Ascending aorta (tissue), 2 donors: ENCODE data around the gene CARD11. TPM values are rescaled to one million over a fixed set of nuclear protein-coding genes. Genes with fewer than 3 reads are reported as not detected.
"Not testable (repeated sequence)": the region's sequence is repeated elsewhere in the genome, so short reads cannot be mapped to it uniquely, and the experiment has no call there.

ENCODE experiments used
- DNase-seq, 2 donors: peaks; one replicate each; pipeline ENCODE4 v3.0.0-alpha.2; 2019; ENCODE audit warnings: low spot score in 2 of 2
- H3K27ac ChIP-seq, 2 donors: fragments of 200-600 bp; sonication (generic); one replicate each; pipeline ENCODE4 v1.5.1; 2016 to 2017; ENCODE audit warnings: mild to moderate bottlenecking in 1 of 2
- H3K27me3 ChIP-seq: fragments of 200-600 bp; sonication (generic); one replicate; pipeline ENCODE4 v1.5.1; 2017
- H3K36me3 ChIP-seq, 2 donors: fragments of 200-600 bp; sonication (generic); one replicate each; pipeline ENCODE4 v1.5.1; 2016
- H3K4me1 ChIP-seq, 2 donors: fragments of 200-600 bp; sonication (generic); one replicate each; pipeline ENCODE4 v1.5.1; 2016 to 2017; ENCODE audit warnings: mild to moderate bottlenecking in 1 of 2
- H3K4me3 ChIP-seq, 2 donors: fragments of 200-600 bp; sonication (generic); one replicate each; pipeline ENCODE4 v1.5.1; 2016 to 2017; ENCODE audit warnings: mild to moderate bottlenecking in 1 of 2
- H3K9me3 ChIP-seq, 2 donors: fragments of 200-600 bp; sonication (generic); one replicate each; pipeline ENCODE4 v1.5.1; 2016
- CTCF ChIP-seq, 3 experiments: fragments of 200-600 bp in 2 of 3; fragments of 450-650 bp in 1 of 3; sonication (generic) in 2 of 3; IDR thresholded peaks; one replicate each; pipeline ENCODE4 v1.5.1; 2016 to 2019; ENCODE audit warnings: antibody characterized with exemption in 3 of 3, mild to moderate bottlenecking in 1 of 3, moderate library complexity in 1 of 3
- intact Hi-C: fragments of 100-400 bp; cut with DNase I; formaldehyde crosslinking; loops from one replicate; pipeline ENCODE4 v1.15.1; 2023
- total RNA-seq: library from RNA; depleted of rRNA; stranded (reverse); fragments of >200 nt; gene quantifications from one replicate; pipeline ENCODE4 v1.1.0, GENCODE V29; 2016

CARD11 gene
- total RNA-seq, 1 donor from 2014 or later: 0.64 TPM

- DNase-seq: no peak
- H3K27me3 ChIP-seq: no peaks in the 10 kb centered on the region
- TF ChIP-seq CTCF (IDR thresholded peaks at IDR 0.05): no peak
These were observed 120.3 kb downstream of the CARD11 start for GRCh38 chr7:2923291-2923781.

GRCh38 chr7:2922866-2923265 lies 120.8 kb downstream of the CARD11 start:
- no peak for TF ChIP-seq CTCF (IDR thresholded peaks at IDR 0.05)
- Histone ChIP-seq H3K27ac (no peak overlapping the region), H3K4me3 (no peak overlapping the region), H3K4me1 (no peaks in the 10 kb centered on the region), H3K27me3 (no peaks in the 10 kb centered on the region), H3K36me3 (no peaks in the 10 kb centered on the region), H3K9me3 (no peaks in the 10 kb centered on the region)
- DNase-seq: no peak
- intact Hi-C loops: no loop called here

More at GRCh38 chr7:2923291-2923781, 120.3 kb downstream of the CARD11 start:
- intact Hi-C loops: no loop called here
- H3K4me1 ChIP-seq: no peaks in the 10 kb centered on the region
- no peak overlapping the region for H3K4me3 ChIP-seq
- H3K36me3 ChIP-seq: no peaks in the 10 kb centered on the region
- no peak overlapping the region for H3K27ac ChIP-seq
- no peaks in the 10 kb centered on the region for H3K9me3 ChIP-seq

GRCh38 chr7:2922348-2922691 lies 121.3 kb downstream of the CARD11 start:
- Histone ChIP-seq H3K4me1 (no peaks in the 10 kb centered on the region), H3K4me3 (no peak overlapping the region), H3K36me3 (no peaks in the 10 kb centered on the region), H3K27ac (no peak overlapping the region), H3K9me3 (no peaks in the 10 kb centered on the region), H3K27me3 (no peaks in the 10 kb centered on the region)
- intact Hi-C loops: no loop called here
- no peak for TF ChIP-seq CTCF (IDR thresholded peaks at IDR 0.05)
- no peak for DNase-seq

- intact Hi-C loops: no loop called here
- Histone ChIP-seq H3K27me3 (no peaks in the 10 kb centered on the region), H3K4me3 (no peak overlapping the region)
These were observed 121.9 kb downstream of the CARD11 start for GRCh38 chr7:2921653-2922347.

GRCh38 chr7:2920956-2921652 lies 122.6 kb downstream of the CARD11 start:
- no peak for DNase-seq
- Histone ChIP-seq H3K27me3 (no peaks in the 10 kb centered on the region), H3K4me3 (peak overlapping the region in 1 of 2 donors; percentile 6), H3K4me1 (no peaks in the 10 kb centered on the region), H3K36me3 (no peaks in the 10 kb centered on the region), H3K9me3 (no peaks in the 10 kb centered on the region), H3K27ac (no peak overlapping the region)
- intact Hi-C loops: no loop called here
- no peak for TF ChIP-seq CTCF (IDR thresholded peaks at IDR 0.05)

More at GRCh38 chr7:2921653-2922347, 121.9 kb downstream of the CARD11 start:
- Histone ChIP-seq H3K36me3 (no peaks in the 10 kb centered on the region), H3K9me3 (no peaks in the 10 kb centered on the region), H3K27ac (no peak overlapping the region), H3K4me1 (no peaks in the 10 kb centered on the region)
- no peak for DNase-seq
- TF ChIP-seq CTCF (IDR thresholded peaks at IDR 0.05): peak in 1 of 3 experiments; percentile 18

- H3K4me3 ChIP-seq, H3K4me1 ChIP-seq, DNase-seq, intact Hi-C loops, H3K36me3 ChIP-seq, H3K9me3 ChIP-seq, H3K27me3 ChIP-seq, H3K27ac ChIP-seq: not testable (repeated sequence)
These were observed 123.2 kb downstream of the CARD11 start for GRCh38 chr7:2920480-2920879.
